ENCODE measurements around the gene MEIS3.

DNA sequence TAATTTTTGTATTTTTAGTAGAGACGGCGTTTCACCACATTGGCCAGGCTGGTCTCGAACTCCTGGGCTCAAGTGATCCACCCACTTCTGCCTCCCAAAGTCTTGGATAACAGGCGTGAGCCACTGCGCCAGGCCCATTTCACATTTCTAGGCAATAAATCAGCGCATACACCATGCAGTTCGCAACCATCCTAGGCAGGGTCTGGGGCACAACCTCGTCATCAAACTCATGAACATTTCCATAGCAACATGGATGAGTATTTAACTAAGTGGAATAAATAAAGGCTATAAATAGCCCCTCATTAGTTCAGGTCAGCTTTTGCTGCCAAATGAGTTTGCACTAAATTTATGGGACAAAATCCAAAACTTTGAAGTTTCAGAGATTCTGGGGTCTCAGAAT is 8.2 kb downstream of the MEIS3 start:
- TF ChIP-seq MEIS2 (IDR thresholded peaks at IDR 0.05; ENCODE audit: partially characterized antibody) (no peak), CEBPB (tag; IDR thresholded peaks at IDR 0.05) (no peak)
